NT2/D1 (cell line): Measurements from ENCODE around the gene LRRC8A.

Experiments
- DNase-seq: peaks from one replicate; pipeline ENCODE4 v3.0.0-alpha.2; 2011; ENCODE audit warnings: low read depth, low spot score
- H3K27me3 ChIP-seq: 2 replicates; pipeline ENCODE4 v1.6.0; 2011; ENCODE audit warnings: mild to moderate bottlenecking; ENCODE audit not compliant: insufficient read length, insufficient read depth
- H3K36me3 ChIP-seq: 2 replicates; pipeline ENCODE4 v1.6.1; 2011; ENCODE audit warnings: mild to moderate bottlenecking, low read length, mixed read lengths; ENCODE audit not compliant: insufficient read depth, insufficient read length
- H3K4me1 ChIP-seq: 2 replicates; pipeline ENCODE4 v1.5.1; 2011; ENCODE audit not compliant: insufficient read depth, insufficient read length
- H3K4me3 ChIP-seq: 2 replicates; pipeline ENCODE4 v1.5.1; 2011; ENCODE audit warnings: low read depth; ENCODE audit not compliant: insufficient read length
- H3K9ac ChIP-seq: 2 replicates; pipeline ENCODE4 v1.6.0; 2011; ENCODE audit warnings: low read depth; ENCODE audit not compliant: insufficient read length
- H3K9me3 ChIP-seq: 2 replicates; pipeline ENCODE4 v1.5.1; 2011; ENCODE audit warnings: mild to moderate bottlenecking, low read length; ENCODE audit not compliant: insufficient read depth
- SUZ12 ChIP-seq: IDR thresholded peaks from 2 replicates; pipeline ENCODE4 v1.6.1; 2011; ENCODE audit not compliant: insufficient read length, insufficient read depth; ENCODE audit errors: extremely low read depth
- YY1 ChIP-seq: IDR thresholded peaks from 2 replicates; pipeline ENCODE4 v1.6.1; 2011; ENCODE audit not compliant: insufficient read length, insufficient read depth
- ZNF274 ChIP-seq: IDR thresholded peaks from 2 replicates; pipeline ENCODE4 v1.6.1; 2011; ENCODE audit warnings: mild to moderate bottlenecking, low read depth, low read length

The LRRC8A gene

GRCh38 chr9:128891321-128892220 is 9.6 kb downstream of the LRRC8A start:
- Histone ChIP-seq H3K4me3 (no peak overlapping the region), H3K4me1 (peaks cover 24% of the 10 kb centered on the region), H3K36me3 (peaks cover 82% of the 10 kb centered on the region), H3K27me3 (no peaks in the 10 kb centered on the region), H3K9ac (no peak overlapping the region), H3K9me3 (no peaks in the 10 kb centered on the region)
- DNase-seq = no peak
- no peak for TF ChIP-seq YY1
- no peak for TF ChIP-seq ZNF274
- TF ChIP-seq SUZ12 = no peak

- Histone ChIP-seq H3K4me1 (peaks cover 24% of the 10 kb centered on the region), H3K4me3 (no peak overlapping the region), H3K9me3 (no peaks in the 10 kb centered on the region), H3K36me3 (peaks cover 82% of the 10 kb centered on the region), H3K9ac (peak overlapping the region; percentile 2), H3K27me3 (no peaks in the 10 kb centered on the region)
- TF ChIP-seq SUZ12 = no peak
- TF ChIP-seq YY1 = no peak
- no peak for TF ChIP-seq ZNF274
- no peak for DNase-seq
Measured at GRCh38 chr9:128892221-128892921, 10.4 kb downstream of the LRRC8A start.

GRCh38 chr9:128893354-128893753 is 11.4 kb downstream of the LRRC8A start:
- TF ChIP-seq ZNF274 = no peak
- Histone ChIP-seq H3K36me3 (peaks cover 85% of the 10 kb centered on the region), H3K4me3 (no peak overlapping the region), H3K4me1 (peaks cover 23% of the 10 kb centered on the region), H3K9me3 (no peaks in the 10 kb centered on the region), H3K27me3 (no peaks in the 10 kb centered on the region), H3K9ac (peak overlapping the region; percentile 51)
- no peak for DNase-seq

- no peak for DNase-seq
- H3K4me1 ChIP-seq = peaks cover 28% of the 10 kb centered on the region
- no peaks in the 10 kb centered on the region for H3K9me3 ChIP-seq
- H3K36me3 ChIP-seq = peaks cover 89% of the 10 kb centered on the region
- no peak for TF ChIP-seq SUZ12
- no peak overlapping the region for H3K9ac ChIP-seq
- H3K4me3 ChIP-seq = no peak overlapping the region
- H3K27me3 ChIP-seq = no peaks in the 10 kb centered on the region
Measured at GRCh38 chr9:128894764-128895163, 12.8 kb downstream of the LRRC8A start.

- Histone ChIP-seq H3K27me3 (no peaks in the 10 kb centered on the region), H3K9ac (no peak overlapping the region), H3K9me3 (no peaks in the 10 kb centered on the region), H3K4me3 (no peak overlapping the region), H3K36me3 (peaks cover 90% of the 10 kb centered on the region), H3K4me1 (peaks cover 29% of the 10 kb centered on the region)
- no peak for TF ChIP-seq YY1
- no peak for DNase-seq
Measured at GRCh38 chr9:128895556-128895955, 13.6 kb downstream of the LRRC8A start.

GRCh38 chr9:128898382-128898781 is 16.4 kb downstream of the LRRC8A start:
- Histone ChIP-seq H3K9me3 (no peaks in the 10 kb centered on the region), H3K9ac (no peak overlapping the region), H3K4me3 (no peak overlapping the region), H3K4me1 (peaks cover 30% of the 10 kb centered on the region), H3K36me3 (peaks cover 87% of the 10 kb centered on the region), H3K27me3 (no peaks in the 10 kb centered on the region)
- no peak for TF ChIP-seq SUZ12
- no peak for TF ChIP-seq YY1
- no peak for TF ChIP-seq ZNF274
- DNase-seq = no peak

GRCh38 chr9:128898845-128899565 is 17.1 kb downstream of the LRRC8A start:
- DNase-seq = no peak
- H3K9me3 ChIP-seq = no peaks in the 10 kb centered on the region
- no peak overlapping the region for H3K4me3 ChIP-seq
- TF ChIP-seq SUZ12 = no peak
- no peak for TF ChIP-seq YY1
- no peak for TF ChIP-seq ZNF274
- H3K9ac ChIP-seq = no peak overlapping the region
- peaks cover 82% of the 10 kb centered on the region for H3K36me3 ChIP-seq
- H3K27me3 ChIP-seq = no peaks in the 10 kb centered on the region
- peaks cover 30% of the 10 kb centered on the region for H3K4me1 ChIP-seq
